ENCODE measurements around the gene RPN1.

GRCh38 chr3:128655531-128655930, 4.9 kb upstream of the RPN1 start:
- TF ChIP-seq, protein P1, sequence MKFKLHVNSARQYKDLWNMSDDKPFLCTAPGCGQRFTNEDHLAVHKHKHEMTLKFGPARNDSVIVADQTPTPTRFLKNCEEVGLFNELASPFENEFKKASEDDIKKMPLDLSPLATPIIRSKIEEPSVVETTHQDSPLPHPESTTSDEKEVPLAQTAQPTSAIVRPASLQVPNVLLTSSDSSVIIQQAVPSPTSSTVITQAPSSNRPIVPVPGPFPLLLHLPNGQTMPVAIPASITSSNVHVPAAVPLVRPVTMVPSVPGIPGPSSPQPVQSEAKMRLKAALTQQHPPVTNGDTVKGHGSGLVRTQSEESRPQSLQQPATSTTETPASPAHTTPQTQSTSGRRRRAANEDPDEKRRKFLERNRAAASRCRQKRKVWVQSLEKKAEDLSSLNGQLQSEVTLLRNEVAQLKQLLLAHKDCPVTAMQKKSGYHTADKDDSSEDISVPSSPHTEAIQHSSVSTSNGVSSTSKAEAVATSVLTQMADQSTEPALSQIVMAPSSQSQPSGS (IDR thresholded peaks at IDR 0.05; ENCODE audit: low read length), result no peak
- TF ChIP-seq EP300 (IDR thresholded peaks at IDR 0.05; ENCODE audit: borderline replicate concordance in 1 of 2, low read depth in 2 of 2, low read length in 2 of 2) (no peak), POLR2AphosphoS5 (IDR thresholded peaks at IDR 0.05; ENCODE audit: low read depth, low read length) (no peak), TCF12 (IDR thresholded peaks at IDR 0.05; ENCODE audit: low read depth, low read length) (no peak), SP2 (IDR thresholded peaks at IDR 0.05; ENCODE audit: low read length) (no peak)
- TF ChIP-seq, protein P2, sequence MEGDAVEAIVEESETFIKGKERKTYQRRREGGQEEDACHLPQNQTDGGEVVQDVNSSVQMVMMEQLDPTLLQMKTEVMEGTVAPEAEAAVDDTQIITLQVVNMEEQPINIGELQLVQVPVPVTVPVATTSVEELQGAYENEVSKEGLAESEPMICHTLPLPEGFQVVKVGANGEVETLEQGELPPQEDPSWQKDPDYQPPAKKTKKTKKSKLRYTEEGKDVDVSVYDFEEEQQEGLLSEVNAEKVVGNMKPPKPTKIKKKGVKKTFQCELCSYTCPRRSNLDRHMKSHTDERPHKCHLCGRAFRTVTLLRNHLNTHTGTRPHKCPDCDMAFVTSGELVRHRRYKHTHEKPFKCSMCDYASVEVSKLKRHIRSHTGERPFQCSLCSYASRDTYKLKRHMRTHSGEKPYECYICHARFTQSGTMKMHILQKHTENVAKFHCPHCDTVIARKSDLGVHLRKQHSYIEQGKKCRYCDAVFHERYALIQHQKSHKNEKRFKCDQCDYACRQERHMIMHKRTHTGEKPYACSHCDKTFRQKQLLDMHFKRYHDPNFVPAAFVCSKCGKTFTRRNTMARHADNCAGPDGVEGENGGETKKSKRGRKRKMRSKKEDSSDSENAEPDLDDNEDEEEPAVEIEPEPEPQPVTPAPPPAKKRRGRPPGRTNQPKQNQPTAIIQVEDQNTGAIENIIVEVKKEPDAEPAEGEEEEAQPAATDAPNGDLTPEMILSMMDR (IDR thresholded peaks at IDR 0.05; ENCODE audit: control extremely low read depth in 1 of 3, insufficient read depth in 1 of 3, low read depth in 1 of 3, low read length in 3 of 3), result no peak
